PC-3 (cell line): ENCODE data around the gene CAMTA1. TPM values are rescaled to one million over a fixed set of nuclear protein-coding genes. Genes with fewer than 3 reads are reported as not detected.

Experiments used
- ATAC-seq: fragments of 200-7000 bp; cut with Tn5 transposase; 2 replicates; pipeline ENCODE4 v1.9.1; 2020; ENCODE audit warnings: mild to moderate bottlenecking, moderate library complexity
- BruUV-seq: library from RNA; stranded (reverse); fragments of 400-500 nt; replicated peaks from 2 replicates; lab custom pipeline; 2021; lab: Mats Ljungman, UMichigan
- CTCF ChIA-PET: fragments of 300-600 bp; sonication (Branson Sonifier 250); formaldehyde crosslinking; loops from one replicate; lab custom pipeline; 2022; ENCODE audit warnings: antibody characterized with exemption; lab: Charles Lee
- POLR2A ChIA-PET: fragments of 300-600 bp; sonication (Branson Sonifier 250); formaldehyde crosslinking; loops from one replicate; lab custom pipeline; 2022; ENCODE audit warnings: antibody characterized with exemption; ENCODE audit not compliant: unreplicated experiment; lab: Charles Lee
- DNase-seq: peaks from one replicate; pipeline ENCODE4 v3.0.0-alpha.2; 2015
- H2AFZ ChIP-seq: fragments of 300-600 bp; sonication (generic); 2 replicates; pipeline ENCODE4 v1.6.0; 2016; ENCODE audit warnings: antibody characterized with exemption, low read length
- H3F3A ChIP-seq: fragments of 300-600 bp; sonication (generic); one replicate; pipeline ENCODE4 v1.6.0; 2017; ENCODE audit warnings: antibody characterized with exemption, low read length, control low read depth, mild to moderate bottlenecking; ENCODE audit not compliant: unreplicated experiment
- H3K27ac ChIP-seq: fragments of 300-600 bp; sonication (generic); 2 replicates; pipeline ENCODE4 v1.5.1; 2016; ENCODE audit warnings: mild to moderate bottlenecking, low read length
- H3K27me3 ChIP-seq: fragments of 300-600 bp; sonication (generic); 2 replicates; pipeline ENCODE4 v1.6.1; 2016; ENCODE audit warnings: low read length, mixed read lengths
- H3K36me3 ChIP-seq: fragments of 300-600 bp; sonication (generic); 2 replicates; pipeline ENCODE4 v1.6.1; 2016; ENCODE audit warnings: low read depth, mixed run types, low read length, mixed read lengths
- H3K4me1 ChIP-seq: fragments of 300-600 bp; sonication (generic); 2 replicates; pipeline ENCODE4 v1.5.1; 2016; ENCODE audit warnings: low read length; ENCODE audit not compliant: insufficient read depth
- H3K4me2 ChIP-seq: fragments of 300-600 bp; sonication (generic); 2 replicates; pipeline ENCODE4 v1.6.0; 2016; ENCODE audit warnings: low read length
- H3K4me3 ChIP-seq: fragments of 300-600 bp; sonication (generic); 2 replicates; pipeline ENCODE4 v1.5.1; 2016; ENCODE audit warnings: mild to moderate bottlenecking, low read length, mixed read lengths
- H3K79me2 ChIP-seq: fragments of 300-600 bp; sonication (generic); 2 replicates; pipeline ENCODE4 v1.6.1; 2017; ENCODE audit warnings: low read length, mixed read lengths
- H3K9ac ChIP-seq: fragments of 300-600 bp; sonication (generic); 2 replicates; pipeline ENCODE4 v1.6.0; 2016; ENCODE audit warnings: mild to moderate bottlenecking, low read length
- H3K9me2 ChIP-seq: fragments of 300-600 bp; sonication (generic); replicated peaks from 2 replicates; pipeline ENCODE4 v1.6.1; 2016; ENCODE audit warnings: mixed run types, low read length, mixed read lengths
- H3K9me3 ChIP-seq: fragments of 300-600 bp; sonication (generic); 2 replicates; pipeline ENCODE4 v1.6.1; 2016; ENCODE audit warnings: low read length, mixed read lengths
- H4K20me1 ChIP-seq: fragments of 300-600 bp; sonication (generic); 2 replicates; pipeline ENCODE4 v1.6.1; 2016; ENCODE audit warnings: low read length, mixed read lengths
- EZH2 ChIP-seq: fragments of 300-600 bp; sonication (generic); IDR thresholded peaks from one replicate; pipeline ENCODE4 v1.6.1; 2017; ENCODE audit warnings: antibody characterized with exemption, mild to moderate bottlenecking, low read length; ENCODE audit not compliant: unreplicated experiment
- EZH2phosphoT487 ChIP-seq: fragments of 300-600 bp; sonication (generic); IDR thresholded peaks from 2 replicates; pipeline ENCODE4 v1.6.1; 2018; ENCODE audit warnings: mild to moderate bottlenecking, antibody characterized with exemption, low read length, borderline replicate concordance
- intact Hi-C: fragments of 100-400 bp; cut with micrococcal nuclease; formaldehyde crosslinking; loops from 2 replicates; pipeline ENCODE4 v1.9.0; 2023
- total RNA-seq: library from RNA; depleted of rRNA; stranded (reverse); fragments of >200 nt; gene quantifications from 2 replicates; pipeline ENCODE4 v1.2.3, GENCODE V29; 2014
- TF ChIP-seq, protein P1 (sequence below): fragments of 300-600 bp; sonication (generic); conservative IDR thresholded peaks from 2 replicates; pipeline ENCODE4 v1.5.1; 2017; ENCODE audit warnings: antibody characterized with exemption, low read depth, mild to moderate bottlenecking, low read length

Gene CAMTA1
- total RNA-seq, 1 experiment from 2014 or later: 40.8 TPM

DNA sequence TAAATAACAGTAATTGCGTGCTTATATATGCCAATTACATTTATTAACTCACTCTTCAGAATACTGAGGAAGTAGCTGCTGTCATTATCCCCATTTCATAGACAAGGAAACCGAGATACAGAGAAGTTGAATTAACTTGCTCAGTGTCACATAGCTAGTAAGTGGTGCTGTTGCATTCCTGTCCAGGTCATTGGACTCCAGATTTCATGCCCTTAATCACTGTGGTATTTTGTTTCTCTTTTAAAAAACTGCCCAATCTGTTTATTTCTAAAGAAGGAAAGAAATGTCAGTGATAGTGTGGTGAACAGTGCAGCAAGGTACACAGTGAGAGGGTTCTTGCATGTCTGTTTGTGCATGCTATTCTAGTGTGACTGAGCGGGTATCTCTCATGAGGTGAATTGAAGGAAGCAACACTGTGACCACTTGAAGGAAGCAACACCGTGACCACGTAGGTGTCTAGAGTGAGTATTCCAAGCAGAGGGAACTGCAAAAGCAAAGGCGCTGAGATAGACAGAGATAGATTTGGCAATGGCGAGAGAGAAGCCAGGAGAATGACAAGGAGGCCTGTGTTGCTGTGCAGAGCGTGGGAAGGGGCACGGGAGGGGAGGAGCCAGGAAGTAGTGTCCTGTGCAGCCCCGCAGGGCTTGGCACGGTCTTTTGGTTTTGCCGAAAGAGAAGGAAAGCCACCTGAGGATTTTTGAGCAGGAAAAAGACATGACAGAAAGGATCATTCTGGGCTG, 95.9 kb downstream of the CAMTA1 start:
- DNase-seq (no peak), ATAC-seq (no peak)
- no peak for TF ChIP-seq EZH2phosphoT487
- no peak for TF ChIP-seq EZH2
- TF ChIP-seq, protein P1, sequence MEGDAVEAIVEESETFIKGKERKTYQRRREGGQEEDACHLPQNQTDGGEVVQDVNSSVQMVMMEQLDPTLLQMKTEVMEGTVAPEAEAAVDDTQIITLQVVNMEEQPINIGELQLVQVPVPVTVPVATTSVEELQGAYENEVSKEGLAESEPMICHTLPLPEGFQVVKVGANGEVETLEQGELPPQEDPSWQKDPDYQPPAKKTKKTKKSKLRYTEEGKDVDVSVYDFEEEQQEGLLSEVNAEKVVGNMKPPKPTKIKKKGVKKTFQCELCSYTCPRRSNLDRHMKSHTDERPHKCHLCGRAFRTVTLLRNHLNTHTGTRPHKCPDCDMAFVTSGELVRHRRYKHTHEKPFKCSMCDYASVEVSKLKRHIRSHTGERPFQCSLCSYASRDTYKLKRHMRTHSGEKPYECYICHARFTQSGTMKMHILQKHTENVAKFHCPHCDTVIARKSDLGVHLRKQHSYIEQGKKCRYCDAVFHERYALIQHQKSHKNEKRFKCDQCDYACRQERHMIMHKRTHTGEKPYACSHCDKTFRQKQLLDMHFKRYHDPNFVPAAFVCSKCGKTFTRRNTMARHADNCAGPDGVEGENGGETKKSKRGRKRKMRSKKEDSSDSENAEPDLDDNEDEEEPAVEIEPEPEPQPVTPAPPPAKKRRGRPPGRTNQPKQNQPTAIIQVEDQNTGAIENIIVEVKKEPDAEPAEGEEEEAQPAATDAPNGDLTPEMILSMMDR: no peak
- no peaks in the 10 kb centered on the region for H3K4me1 ChIP-seq
- H3K36me3 ChIP-seq: no peaks in the 10 kb centered on the region
- no peak overlapping the region for H2AFZ ChIP-seq
- ChIA-PET CTCF (no interaction called here), POLR2A (no interaction called here)
- no TSS peak for BruUV-seq
- no peaks in the 10 kb centered on the region for H3K27me3 ChIP-seq
- no peaks in the 10 kb centered on the region for H3K9me2 ChIP-seq
- H3K27ac ChIP-seq: no peak overlapping the region
- no peaks in the 10 kb centered on the region for H3K9me3 ChIP-seq
- no peaks in the 10 kb centered on the region for H3F3A ChIP-seq
- H3K79me2 ChIP-seq: no peaks in the 10 kb centered on the region
- no peak overlapping the region for H3K4me3 ChIP-seq
- H4K20me1 ChIP-seq: no peaks in the 10 kb centered on the region
- H3K4me2 ChIP-seq: no peak overlapping the region
- intact Hi-C loops: no loop called here
- no peak overlapping the region for H3K9ac ChIP-seq

DNA sequence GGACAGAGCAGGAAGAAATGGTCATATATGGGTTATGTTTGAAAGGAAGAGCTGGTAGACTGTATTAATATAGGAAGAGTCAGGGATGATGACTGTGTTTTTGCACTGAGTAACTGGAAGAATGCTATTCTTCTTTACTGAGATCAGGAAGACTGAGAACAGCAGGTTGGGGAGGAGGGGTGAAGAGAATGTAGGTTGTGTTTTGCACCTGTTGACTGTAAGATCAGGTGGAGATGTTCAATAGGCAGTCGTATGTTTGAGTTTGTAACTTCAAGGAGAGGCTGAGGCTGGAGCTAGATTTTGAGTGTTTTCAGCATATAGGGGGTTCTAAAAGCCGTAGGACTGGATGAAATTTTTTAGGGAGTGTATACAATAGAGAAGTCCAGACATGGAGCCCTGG, 97.2 kb downstream of the CAMTA1 start:
- Histone ChIP-seq H3K79me2 (no peaks in the 10 kb centered on the region), H3K36me3 (no peaks in the 10 kb centered on the region), H3K9ac (no peak overlapping the region), H2AFZ (no peak overlapping the region), H4K20me1 (no peaks in the 10 kb centered on the region), H3K27me3 (no peaks in the 10 kb centered on the region), H3K4me1 (no peaks in the 10 kb centered on the region), H3K9me3 (no peaks in the 10 kb centered on the region), H3K4me2 (no peak overlapping the region), H3K9me2 (no peaks in the 10 kb centered on the region), H3F3A (no peaks in the 10 kb centered on the region), H3K4me3 (no peak overlapping the region), H3K27ac (no peak overlapping the region)
- no peak for TF ChIP-seq EZH2
- TF ChIP-seq EZH2phosphoT487: no peak
- TF ChIP-seq, protein P1: no peak
- no TSS peak for BruUV-seq
- CTCF ChIA-PET: no interaction called here
- DNase-seq: no peak
- ATAC-seq: no peak
- intact Hi-C loops: no loop called here
- POLR2A ChIA-PET: no interaction called here

DNA sequence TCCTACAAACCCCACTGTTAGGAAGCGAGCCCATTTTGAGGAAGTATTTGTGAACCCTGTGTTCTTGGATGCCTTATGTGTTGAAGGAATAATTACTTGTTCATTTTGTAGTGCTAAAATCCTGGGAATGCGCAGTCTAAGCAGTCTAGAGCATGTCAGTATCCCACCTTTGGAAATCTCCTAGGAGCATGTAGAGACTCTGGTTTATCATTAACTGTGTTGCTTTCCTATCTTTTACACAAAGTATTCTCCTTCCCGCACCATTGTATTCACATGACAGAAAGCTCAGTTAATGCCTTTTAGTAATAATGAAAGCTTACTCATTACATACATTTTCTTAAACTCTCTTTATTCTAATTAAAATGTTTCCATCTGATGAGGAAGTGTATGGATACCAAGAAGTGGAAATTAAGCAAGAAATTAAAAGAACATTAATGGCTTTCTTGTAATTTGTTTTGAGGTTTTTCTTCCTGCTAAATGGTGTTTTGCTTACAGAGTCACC, 99.4 kb downstream of the CAMTA1 start:
- Histone ChIP-seq H3K4me2 (no peak overlapping the region), H3K9ac (no peak overlapping the region), H3K79me2 (no peaks in the 10 kb centered on the region), H3K4me1 (no peaks in the 10 kb centered on the region), H3K9me2 (no peaks in the 10 kb centered on the region), H3K27me3 (no peaks in the 10 kb centered on the region), H3K9me3 (no peaks in the 10 kb centered on the region), H4K20me1 (no peaks in the 10 kb centered on the region), H3K27ac (no peak overlapping the region), H3K36me3 (no peaks in the 10 kb centered on the region), H3K4me3 (no peak overlapping the region), H3F3A (no peaks in the 10 kb centered on the region), H2AFZ (no peak overlapping the region)
- ChIA-PET CTCF (no interaction called here), POLR2A (no interaction called here)
- ATAC-seq (no peak), DNase-seq (no peak)
- no TSS peak for BruUV-seq
- intact Hi-C loops: no loop called here
- TF ChIP-seq EZH2: no peak
- TF ChIP-seq, protein P1: no peak
- no peak for TF ChIP-seq EZH2phosphoT487
